Astrocyte of the cerebellum (primary cell): ENCODE data around the gene JAZF1.

ENCODE experiments used
- DNase-seq: peaks from one replicate; pipeline ENCODE4 v3.0.0-alpha.2; 2011; ENCODE audit warnings: low read depth
- H3K4me3 ChIP-seq: 2 replicates; pipeline ENCODE4 v1.5.1; 2011; ENCODE audit warnings: mild to moderate bottlenecking, low read depth, low read length, moderate library complexity
- in situ Hi-C: cut with HindIII; loops from 2 replicates; pipeline ENCODE4 v1.10.0; 2017; ENCODE audit warnings: low sequenced_read_pairs
- TF ChIP-seq, protein P1 (sequence below): IDR thresholded peaks from 2 replicates; pipeline ENCODE4 v1.5.1; 2012; ENCODE audit warnings: low read length, low read depth, moderate library complexity, mild to moderate bottlenecking; ENCODE audit errors: missing control alignments

The JAZF1 gene

DNA sequence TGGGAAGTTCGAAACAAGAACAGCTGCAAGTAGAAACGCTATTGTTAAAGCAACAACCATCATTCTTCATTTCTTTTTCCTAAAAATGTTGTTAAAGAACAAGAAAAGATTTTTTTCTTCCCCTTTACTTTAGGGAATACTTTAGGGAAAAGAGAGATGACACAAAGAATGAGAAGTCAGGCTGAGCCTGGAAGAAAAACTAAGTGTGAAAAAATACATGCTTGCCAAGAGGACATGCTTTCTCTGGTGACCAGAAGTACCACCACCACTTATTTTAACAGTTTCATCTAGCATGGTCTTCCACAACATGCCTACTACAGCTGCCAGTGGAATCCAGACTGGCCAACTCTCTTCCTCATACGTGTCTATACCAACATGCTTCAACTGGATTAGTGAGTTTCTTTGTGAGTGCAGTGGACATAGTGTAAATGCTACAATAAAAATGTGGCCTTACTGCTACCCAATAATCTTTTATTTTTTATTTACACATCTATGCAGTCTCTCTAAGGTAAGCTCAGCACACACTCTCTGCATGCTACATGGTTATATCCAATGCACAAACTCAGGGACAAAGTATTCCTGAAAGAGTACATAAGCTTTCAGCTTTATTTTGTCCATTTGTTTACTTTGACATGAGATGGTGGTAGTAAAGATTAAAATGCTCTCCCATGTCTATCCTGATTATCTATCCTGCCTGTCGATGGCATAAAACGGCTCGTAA, 244.4 kb downstream of the JAZF1 start:
- TF ChIP-seq, protein P1, sequence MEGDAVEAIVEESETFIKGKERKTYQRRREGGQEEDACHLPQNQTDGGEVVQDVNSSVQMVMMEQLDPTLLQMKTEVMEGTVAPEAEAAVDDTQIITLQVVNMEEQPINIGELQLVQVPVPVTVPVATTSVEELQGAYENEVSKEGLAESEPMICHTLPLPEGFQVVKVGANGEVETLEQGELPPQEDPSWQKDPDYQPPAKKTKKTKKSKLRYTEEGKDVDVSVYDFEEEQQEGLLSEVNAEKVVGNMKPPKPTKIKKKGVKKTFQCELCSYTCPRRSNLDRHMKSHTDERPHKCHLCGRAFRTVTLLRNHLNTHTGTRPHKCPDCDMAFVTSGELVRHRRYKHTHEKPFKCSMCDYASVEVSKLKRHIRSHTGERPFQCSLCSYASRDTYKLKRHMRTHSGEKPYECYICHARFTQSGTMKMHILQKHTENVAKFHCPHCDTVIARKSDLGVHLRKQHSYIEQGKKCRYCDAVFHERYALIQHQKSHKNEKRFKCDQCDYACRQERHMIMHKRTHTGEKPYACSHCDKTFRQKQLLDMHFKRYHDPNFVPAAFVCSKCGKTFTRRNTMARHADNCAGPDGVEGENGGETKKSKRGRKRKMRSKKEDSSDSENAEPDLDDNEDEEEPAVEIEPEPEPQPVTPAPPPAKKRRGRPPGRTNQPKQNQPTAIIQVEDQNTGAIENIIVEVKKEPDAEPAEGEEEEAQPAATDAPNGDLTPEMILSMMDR: no peak
- in situ Hi-C loops: no loop called here
- H3K4me3 ChIP-seq: no peak overlapping the region
- DNase-seq: no peak

DNA sequence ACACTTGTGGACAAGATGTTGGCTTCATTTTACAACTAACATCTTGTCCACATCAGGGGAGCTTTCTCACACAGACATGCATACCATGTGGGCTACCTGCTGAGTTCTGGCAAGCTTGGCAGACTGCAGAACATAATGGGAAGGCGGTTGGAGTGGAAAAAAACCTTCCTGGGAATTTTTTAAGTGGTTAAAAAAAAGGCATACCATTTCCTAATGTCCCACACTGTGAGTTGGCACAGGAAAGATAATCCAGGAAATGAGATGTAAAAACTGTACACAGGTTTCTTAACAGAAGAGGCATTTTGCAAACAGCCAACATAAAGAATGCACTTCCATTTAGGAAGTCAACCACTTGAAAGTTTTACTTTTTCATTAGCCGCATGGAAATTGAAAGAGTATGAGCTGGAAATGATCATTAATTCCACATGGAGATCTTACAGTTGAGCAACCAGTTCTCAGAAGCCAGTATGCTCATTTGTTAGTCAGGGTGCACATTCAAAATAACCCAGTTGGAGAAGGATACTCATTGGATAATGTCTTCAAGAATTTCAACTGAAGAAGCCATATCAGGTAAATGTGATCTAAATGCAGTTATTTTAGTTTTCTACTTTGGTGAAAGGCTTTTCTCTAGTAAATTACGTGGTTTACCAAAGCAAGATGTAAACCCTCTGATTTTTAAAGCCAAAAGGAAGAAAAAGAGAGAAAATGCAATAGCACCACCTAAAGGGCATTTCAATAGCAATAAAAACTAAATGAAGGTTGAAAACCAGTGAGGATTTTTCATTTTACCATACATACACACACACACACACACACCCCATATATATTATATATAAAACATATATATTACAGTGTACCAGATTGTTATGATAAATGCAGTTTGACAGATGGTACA, 246.7 kb downstream of the JAZF1 start:
- TF ChIP-seq, protein P1: peak; percentile 21
- in situ Hi-C loops: no loop called here
- H3K4me3 ChIP-seq: no peak overlapping the region
- peak; percentile 98 for DNase-seq

DNA sequence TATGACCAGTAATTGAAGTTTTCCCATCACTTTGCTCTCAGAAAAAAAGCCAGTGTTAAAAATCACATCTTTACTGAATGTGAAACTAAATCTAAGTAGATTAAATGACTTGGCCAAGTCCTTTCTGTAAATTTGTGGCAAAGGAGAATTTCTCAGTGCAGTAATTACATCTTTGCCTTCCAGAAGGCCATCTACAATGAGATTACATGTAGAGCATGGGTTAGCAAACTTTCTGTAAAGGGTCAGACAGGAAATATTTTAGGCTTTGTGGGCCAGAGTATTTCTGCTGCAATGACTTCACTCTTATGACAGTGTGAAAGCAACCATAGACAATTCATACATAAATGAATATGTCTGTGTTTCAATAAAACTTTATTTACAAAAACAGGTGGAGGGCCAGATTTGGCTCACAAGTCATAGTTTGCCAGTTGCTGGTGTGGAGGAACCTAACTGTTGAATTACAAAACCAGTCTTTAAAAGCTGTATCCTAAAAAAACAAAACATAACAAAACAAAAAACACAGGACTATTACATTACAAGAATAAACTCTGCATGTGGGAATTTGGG, 249.6 kb downstream of the JAZF1 start:
- in situ Hi-C loops: no loop called here
- H3K4me3 ChIP-seq: no peak overlapping the region
- DNase-seq: no peak
- TF ChIP-seq, protein P1: no peak

DNA sequence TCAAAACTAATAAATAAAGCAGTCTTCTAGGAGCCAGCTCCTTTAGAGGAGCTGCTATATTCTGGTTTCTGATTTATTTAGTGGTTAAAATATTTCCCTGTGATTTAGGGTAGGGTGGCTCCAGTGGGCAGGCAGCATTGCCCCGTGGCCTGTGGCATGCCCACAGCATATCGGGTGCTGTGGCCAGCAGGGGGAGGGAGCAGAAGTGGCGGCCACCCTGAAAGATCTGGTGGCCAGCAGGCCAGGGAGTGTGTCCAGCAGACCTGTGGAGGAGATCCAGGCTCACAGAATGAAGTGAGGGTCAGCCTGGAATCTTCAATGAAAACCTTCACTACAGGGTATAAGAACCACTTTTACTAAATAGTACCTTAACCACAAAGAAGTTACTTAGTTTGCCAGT, 251.5 kb downstream of the JAZF1 start:
- no peak for DNase-seq
- H3K4me3 ChIP-seq: no peak overlapping the region
- TF ChIP-seq, protein P1: no peak
- in situ Hi-C loops: no loop called here

DNA sequence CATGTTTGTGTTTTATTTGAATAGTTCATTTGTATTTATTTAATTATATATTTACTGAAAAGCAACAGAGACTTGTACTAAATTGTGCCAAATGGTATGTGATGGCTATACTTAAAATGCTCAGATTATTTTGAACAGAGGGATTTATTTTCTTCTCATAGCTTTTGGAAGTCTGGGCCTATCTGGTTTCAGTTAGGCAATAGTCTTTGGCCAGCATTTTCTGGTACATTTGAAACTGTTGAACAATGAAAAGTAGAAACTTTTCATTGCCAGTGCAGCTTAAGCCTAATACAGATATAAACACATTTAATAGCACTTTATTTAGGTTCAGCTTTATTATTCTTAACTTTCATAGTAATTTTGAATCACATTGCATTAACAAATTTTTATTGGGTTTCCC, 252.6 kb downstream of the JAZF1 start:
- no peak overlapping the region for H3K4me3 ChIP-seq
- TF ChIP-seq, protein P1: no peak
- DNase-seq: no peak
- in situ Hi-C loops: no loop called here

DNA sequence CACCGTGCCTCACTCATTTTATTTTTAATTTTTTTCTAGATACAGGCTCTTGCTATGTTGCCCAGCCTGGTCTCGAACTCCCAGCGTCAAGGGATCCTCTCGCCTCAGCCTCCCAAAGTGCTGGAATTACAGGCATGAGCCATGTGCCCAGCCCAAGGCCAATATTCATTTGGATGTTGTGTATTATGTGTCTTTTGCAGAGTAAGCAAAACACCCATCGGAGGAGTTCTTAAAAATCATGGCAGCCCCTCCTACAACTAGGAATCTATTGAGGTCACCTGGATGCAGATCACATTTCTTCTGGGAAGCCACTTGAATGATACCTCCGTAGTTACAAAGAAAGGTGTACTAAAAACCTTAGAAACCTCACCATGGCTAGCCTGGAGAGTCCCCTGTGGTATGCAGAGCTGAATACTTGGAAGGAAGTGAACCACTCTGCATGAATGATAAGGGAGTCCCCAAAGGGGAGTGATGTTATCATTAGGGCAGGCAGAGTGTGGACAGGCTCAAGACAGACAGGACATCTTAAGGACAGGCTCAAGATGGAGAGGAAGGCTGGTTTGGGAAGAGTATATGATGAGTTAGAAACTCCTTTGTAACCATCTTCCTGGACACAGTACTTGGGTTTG, 254.9 kb downstream of the JAZF1 start:
- in situ Hi-C loops: no loop called here
- no peak overlapping the region for H3K4me3 ChIP-seq
- TF ChIP-seq, protein P1: no peak
- no peak for DNase-seq
